Peyer's patch (tissue), 4 donors: ENCODE data around the gene EFNA2.

Experiments used
- POLR2A ChIP-seq, 2 donors: fragments of 450-650 bp; IDR thresholded peaks; one replicate each; pipeline ENCODE4 v1.5.1; 2017; ENCODE audit warnings: antibody characterized with exemption in 2 of 2, mild to moderate bottlenecking in 2 of 2, moderate library complexity in 2 of 2
- TF ChIP-seq, protein P1 (sequence below), 6 experiments: fragments of 450-650 bp in 4 of 6; fragments of 200-600 bp in 2 of 6; sonication (generic) in 1 of 6; IDR thresholded peaks; one replicate each; pipeline ENCODE4 v1.5.1; 2017 to 2019; ENCODE audit warnings: antibody characterized with exemption in 6 of 6, mild to moderate bottlenecking in 3 of 6, moderate library complexity in 1 of 6

DNA sequence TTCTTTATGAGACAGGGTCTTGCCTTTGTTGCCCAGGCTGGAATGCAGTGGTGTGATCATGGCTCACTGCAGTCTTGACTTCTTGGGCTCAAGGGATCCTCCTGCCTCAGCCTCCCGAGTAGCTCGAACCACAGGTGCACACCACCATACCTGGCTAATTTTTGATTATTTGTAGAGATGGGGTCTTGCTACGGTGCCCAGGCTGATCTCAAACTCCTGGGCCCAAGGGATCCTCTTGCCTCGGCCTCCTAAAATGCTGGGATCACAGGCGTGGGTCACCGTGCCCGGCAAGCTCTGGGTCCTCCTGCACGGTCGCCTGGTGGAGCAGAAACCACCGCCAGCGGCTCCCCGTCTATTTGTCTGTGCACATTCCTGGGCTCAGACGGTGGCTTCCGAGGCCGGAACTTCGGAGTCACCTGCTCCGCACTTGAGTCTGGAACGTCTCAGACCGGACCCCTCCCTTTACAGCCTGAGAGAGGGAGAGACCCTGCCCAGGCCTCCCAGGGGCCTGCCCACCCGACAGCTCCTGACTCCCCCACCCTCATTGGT lies 22.2 kb downstream of the EFNA2 start:
- TF ChIP-seq, protein P1, sequence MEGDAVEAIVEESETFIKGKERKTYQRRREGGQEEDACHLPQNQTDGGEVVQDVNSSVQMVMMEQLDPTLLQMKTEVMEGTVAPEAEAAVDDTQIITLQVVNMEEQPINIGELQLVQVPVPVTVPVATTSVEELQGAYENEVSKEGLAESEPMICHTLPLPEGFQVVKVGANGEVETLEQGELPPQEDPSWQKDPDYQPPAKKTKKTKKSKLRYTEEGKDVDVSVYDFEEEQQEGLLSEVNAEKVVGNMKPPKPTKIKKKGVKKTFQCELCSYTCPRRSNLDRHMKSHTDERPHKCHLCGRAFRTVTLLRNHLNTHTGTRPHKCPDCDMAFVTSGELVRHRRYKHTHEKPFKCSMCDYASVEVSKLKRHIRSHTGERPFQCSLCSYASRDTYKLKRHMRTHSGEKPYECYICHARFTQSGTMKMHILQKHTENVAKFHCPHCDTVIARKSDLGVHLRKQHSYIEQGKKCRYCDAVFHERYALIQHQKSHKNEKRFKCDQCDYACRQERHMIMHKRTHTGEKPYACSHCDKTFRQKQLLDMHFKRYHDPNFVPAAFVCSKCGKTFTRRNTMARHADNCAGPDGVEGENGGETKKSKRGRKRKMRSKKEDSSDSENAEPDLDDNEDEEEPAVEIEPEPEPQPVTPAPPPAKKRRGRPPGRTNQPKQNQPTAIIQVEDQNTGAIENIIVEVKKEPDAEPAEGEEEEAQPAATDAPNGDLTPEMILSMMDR (IDR thresholded peaks at IDR 0.05), result no peak
- no peak for TF ChIP-seq POLR2A (IDR thresholded peaks at IDR 0.05)
